Measurements from ENCODE around the gene CCNDBP1. TPM values are rescaled to one million over a fixed set of nuclear protein-coding genes. Genes with fewer than 3 reads are reported as not detected.
A peak's percentile ranks its signal among the peaks of the same experiment; 100 is the strongest.

Gene CCNDBP1, protein sequence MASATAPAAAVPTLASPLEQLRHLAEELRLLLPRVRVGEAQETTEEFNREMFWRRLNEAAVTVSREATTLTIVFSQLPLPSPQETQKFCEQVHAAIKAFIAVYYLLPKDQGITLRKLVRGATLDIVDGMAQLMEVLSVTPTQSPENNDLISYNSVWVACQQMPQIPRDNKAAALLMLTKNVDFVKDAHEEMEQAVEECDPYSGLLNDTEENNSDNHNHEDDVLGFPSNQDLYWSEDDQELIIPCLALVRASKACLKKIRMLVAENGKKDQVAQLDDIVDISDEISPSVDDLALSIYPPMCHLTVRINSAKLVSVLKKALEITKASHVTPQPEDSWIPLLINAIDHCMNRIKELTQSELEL
- 28.2 and 41.5 TPM in 2 replicates for total RNA-seq (ENCODE audit: low replicate concordance)
- long read RNA-seq, transcript CCNDBP1-208 (12 exons, 1,634 nt): minor isoform, 13 of 225 reads
- long read RNA-seq, transcript CCNDBP1-201 (11 exons, 3,660 nt): major isoform, 184 of 225 reads
- long read RNA-seq, partial matches to known transcripts: 13 of 225 reads
- long read RNA-seq, other reads (novel, unspliced or antisense): 9 of 225 reads

- TF ChIP-seq, protein P1, sequence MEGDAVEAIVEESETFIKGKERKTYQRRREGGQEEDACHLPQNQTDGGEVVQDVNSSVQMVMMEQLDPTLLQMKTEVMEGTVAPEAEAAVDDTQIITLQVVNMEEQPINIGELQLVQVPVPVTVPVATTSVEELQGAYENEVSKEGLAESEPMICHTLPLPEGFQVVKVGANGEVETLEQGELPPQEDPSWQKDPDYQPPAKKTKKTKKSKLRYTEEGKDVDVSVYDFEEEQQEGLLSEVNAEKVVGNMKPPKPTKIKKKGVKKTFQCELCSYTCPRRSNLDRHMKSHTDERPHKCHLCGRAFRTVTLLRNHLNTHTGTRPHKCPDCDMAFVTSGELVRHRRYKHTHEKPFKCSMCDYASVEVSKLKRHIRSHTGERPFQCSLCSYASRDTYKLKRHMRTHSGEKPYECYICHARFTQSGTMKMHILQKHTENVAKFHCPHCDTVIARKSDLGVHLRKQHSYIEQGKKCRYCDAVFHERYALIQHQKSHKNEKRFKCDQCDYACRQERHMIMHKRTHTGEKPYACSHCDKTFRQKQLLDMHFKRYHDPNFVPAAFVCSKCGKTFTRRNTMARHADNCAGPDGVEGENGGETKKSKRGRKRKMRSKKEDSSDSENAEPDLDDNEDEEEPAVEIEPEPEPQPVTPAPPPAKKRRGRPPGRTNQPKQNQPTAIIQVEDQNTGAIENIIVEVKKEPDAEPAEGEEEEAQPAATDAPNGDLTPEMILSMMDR (conservative IDR thresholded peaks at IDR 0.05): peak; percentile 66
- Mint-ChIP-seq H3K27me3 (no peaks in the 10 kb centered on the region), H3K9me3 (no peaks in the 10 kb centered on the region), H3K27ac (peak within 1 kb of the TSS; percentile 90), H3K36me3 (peaks cover 7% of the 10 kb centered on the region), H3K4me1 (ENCODE audit: unreplicated experiment) (peaks cover 4% of the 10 kb centered on the region), H3K4me3 (peak within 1 kb of the TSS; percentile 95)
- peak; percentile 88 for DNase-seq (ENCODE audit: extremely low spot score, unreplicated experiment)
Observed at GRCh38 chr15:43185157-43186002, at the start of gene CCNDBP1. Gene CCNDBP1, plus strand, starts transcription at chr15:43185403. Its CDS starts 96 bp downstream, at chr15:43185499.

- Mint-ChIP-seq H3K27ac (no peak overlapping the region), H3K4me1 (ENCODE audit: unreplicated experiment) (no peaks in the 10 kb centered on the region), H3K27me3 (no peaks in the 10 kb centered on the region), H3K4me3 (no peak overlapping the region), H3K36me3 (peaks cover 18% of the 10 kb centered on the region), H3K9me3 (no peaks in the 10 kb centered on the region)
- no peak for DNase-seq (ENCODE audit: extremely low spot score, unreplicated experiment)
- TF ChIP-seq, protein P1 (conservative IDR thresholded peaks at IDR 0.05): no peak
Observed at GRCh38 chr15:43143203-43143941, 41.8 kb upstream of the CCNDBP1 start.

- H3K27me3 Mint-ChIP-seq: no peaks in the 10 kb centered on the region
- H3K9me3 Mint-ChIP-seq: no peaks in the 10 kb centered on the region
- no peaks in the 10 kb centered on the region for H3K4me1 Mint-ChIP-seq (ENCODE audit: unreplicated experiment)
- TF ChIP-seq, protein P1 (conservative IDR thresholded peaks at IDR 0.05): no peak
- peaks cover 11% of the 10 kb centered on the region for H3K36me3 Mint-ChIP-seq
- H3K4me3 Mint-ChIP-seq: no peak overlapping the region
- H3K27ac Mint-ChIP-seq: no peak overlapping the region
- no peak for DNase-seq (ENCODE audit: extremely low spot score, unreplicated experiment)
Observed at GRCh38 chr15:43144512-43144911, 40.7 kb upstream of the CCNDBP1 start.

GRCh38 chr15:43146184-43146583 is 39.0 kb upstream of the CCNDBP1 start:
- no peaks in the 10 kb centered on the region for H3K4me1 Mint-ChIP-seq (ENCODE audit: unreplicated experiment)
- H3K27me3 Mint-ChIP-seq: no peaks in the 10 kb centered on the region
- no peak for DNase-seq (ENCODE audit: extremely low spot score, unreplicated experiment)
- H3K27ac Mint-ChIP-seq: no peak overlapping the region
- peaks cover 4% of the 10 kb centered on the region for H3K36me3 Mint-ChIP-seq
- TF ChIP-seq, protein P1 (conservative IDR thresholded peaks at IDR 0.05): no peak
- H3K9me3 Mint-ChIP-seq: no peaks in the 10 kb centered on the region
- no peak overlapping the region for H3K4me3 Mint-ChIP-seq
